Hepatic stellate cell (primary cell): ENCODE data around the gene ZFP64.
A peak's percentile ranks its signal among the peaks of the same experiment; 100 is the strongest.
"Not testable (repeated sequence)": the region's sequence is repeated elsewhere in the genome, so short reads cannot be mapped to it uniquely, and the experiment has no call there.

Experiments used
- DNase-seq: peaks from one replicate; pipeline ENCODE4 v3.0.0; 2011; ENCODE audit warnings: low spot score

Gene ZFP64

GRCh38 chr20:52191132-52191915, at the start of gene ZFP64:
ZFP64 (minus strand) TSS chr20:52191779; CDS start chr20:52191636, 143 bp downstream.
- peak; percentile 83 for DNase-seq

- DNase-seq = no peak
Measured at GRCh38 chr20:52240802-52241201, 49.2 kb upstream of the ZFP64 start.

GRCh38 chr20:52239102-52239501, 47.5 kb upstream of the ZFP64 start:
- no peak for DNase-seq

- no peak for DNase-seq
Measured at GRCh38 chr20:52236292-52236691, 44.7 kb upstream of the ZFP64 start.

- DNase-seq = no peak
Measured at GRCh38 chr20:52235129-52235528, 43.5 kb upstream of the ZFP64 start.

- no peak for DNase-seq
Measured at GRCh38 chr20:52234302-52235045, 42.9 kb upstream of the ZFP64 start.

GRCh38 chr20:52231230-52231746, 39.7 kb upstream of the ZFP64 start:
- DNase-seq = no peak

GRCh38 chr20:52230409-52230808, 38.8 kb upstream of the ZFP64 start:
- DNase-seq = no peak

GRCh38 chr20:52229346-52229745, 37.8 kb upstream of the ZFP64 start:
- DNase-seq = not testable (repeated sequence)

- no peak for DNase-seq
Measured at GRCh38 chr20:52226370-52226769, 34.8 kb upstream of the ZFP64 start.

- DNase-seq = no peak
Measured at GRCh38 chr20:52224920-52225319, 33.3 kb upstream of the ZFP64 start.

- DNase-seq = not testable (repeated sequence)
Measured at GRCh38 chr20:52221362-52221761, 29.8 kb upstream of the ZFP64 start.

GRCh38 chr20:52220891-52221290, 29.3 kb upstream of the ZFP64 start:
- not testable (repeated sequence) for DNase-seq

- no peak for DNase-seq
Measured at GRCh38 chr20:52219441-52219840, 27.9 kb upstream of the ZFP64 start.

GRCh38 chr20:52217689-52218395, 26.3 kb upstream of the ZFP64 start:
- no peak for DNase-seq

GRCh38 chr20:52213995-52214394, 22.4 kb upstream of the ZFP64 start:
- no peak for DNase-seq

GRCh38 chr20:52212943-52213342, 21.4 kb upstream of the ZFP64 start:
- no peak for DNase-seq

- no peak for DNase-seq
Measured at GRCh38 chr20:52210037-52210990, 18.7 kb upstream of the ZFP64 start.

GRCh38 chr20:52209154-52209571, 17.6 kb upstream of the ZFP64 start:
- no peak for DNase-seq

- DNase-seq = no peak
Measured at GRCh38 chr20:52207020-52207810, 15.6 kb upstream of the ZFP64 start.
